Activated CD8-positive, alpha-beta memory T cell treated with anti-CD3 and anti-CD28 coated beads, Interleukin-2, amount 50 U/mL, for 1 hour (primary cell): ENCODE measurements around the gene XPA.
"Not testable (repeated sequence)": the region's sequence is repeated elsewhere in the genome, so short reads cannot be mapped to it uniquely, and the experiment has no call there.

Source experiments
- DNase-seq: peaks from one replicate; pipeline ENCODE4 v3.0.0-alpha.2; 2020; ENCODE audit errors: extremely low read depth

XPA gene

GRCh38 chr9:97703437-97704344 lies 6.6 kb upstream of the XPA start:
- DNase-seq: no peak

- not testable (repeated sequence) for DNase-seq
Measured at GRCh38 chr9:97699824-97700223, 2.7 kb upstream of the XPA start.

GRCh38 chr9:97699281-97699680 lies 2.1 kb upstream of the XPA start:
- not testable (repeated sequence) for DNase-seq

GRCh38 chr9:97698865-97699264 lies 1.7 kb upstream of the XPA start:
- DNase-seq: no peak

GRCh38 chr9:97697837-97698236 lies 697 bp upstream of the XPA start:
- no peak for DNase-seq

GRCh38 chr9:97695995-97696802 lies 941 bp downstream of the XPA start:
- no peak for DNase-seq

GRCh38 chr9:97695390-97695789 lies 1.8 kb downstream of the XPA start:
- DNase-seq: no peak

- DNase-seq: no peak
Measured at GRCh38 chr9:97694769-97695168, 2.4 kb downstream of the XPA start.

- no peak for DNase-seq
Measured at GRCh38 chr9:97689401-97690180, 7.5 kb downstream of the XPA start.

GRCh38 chr9:97688654-97689053 lies 8.5 kb downstream of the XPA start:
- DNase-seq: no peak

- DNase-seq: no peak
Measured at GRCh38 chr9:97682242-97682641, 14.9 kb downstream of the XPA start.

GRCh38 chr9:97675655-97676054 lies 21.5 kb downstream of the XPA start:
- DNase-seq: no peak

GRCh38 chr9:97673922-97674321 lies 23.2 kb downstream of the XPA start:
- no peak for DNase-seq

- DNase-seq: no peak
Measured at GRCh38 chr9:97672403-97672802, 24.7 kb downstream of the XPA start.

- no peak for DNase-seq
Measured at GRCh38 chr9:97670586-97670985, 26.6 kb downstream of the XPA start.

- no peak for DNase-seq
Measured at GRCh38 chr9:97668485-97668884, 28.7 kb downstream of the XPA start.

- DNase-seq: no peak
Measured at GRCh38 chr9:97666907-97667686, 30.0 kb downstream of the XPA start.

GRCh38 chr9:97665742-97666141 lies 31.4 kb downstream of the XPA start:
- DNase-seq: no peak

GRCh38 chr9:97660847-97661246 lies 36.3 kb downstream of the XPA start:
- DNase-seq: no peak

GRCh38 chr9:97660340-97660739 lies 36.8 kb downstream of the XPA start:
- no peak for DNase-seq

GRCh38 chr9:97659771-97660170 lies 37.4 kb downstream of the XPA start:
- DNase-seq: no peak
